Activated CD4-positive, alpha-beta T cell treated with anti-CD3 and anti-CD28 coated beads, Interleukin-2, Interleukin-6, amounts not matched to agents 100 ng/mL and 50 ng/mL, durations not matched to agents 16 hours and 8 hours (primary cell): ENCODE measurements around the gene SMIM44.

Source experiments
- DNase-seq: peaks from one replicate; pipeline ENCODE4 v3.0.0-alpha.2; 2020

The SMIM44 gene

GRCh38 chr19:3433313-3433712 is 49.9 kb downstream of the SMIM44 start:
- no peak for DNase-seq
